ENCODE data around the gene TIGD2. TPM values are rescaled to one million over a fixed set of nuclear protein-coding genes. Genes with fewer than 3 reads are reported as not detected.

TIGD2 gene
- total and polyA plus RNA-seq, 9 of the 15 experiments (the other 6 are each of a cell fraction or from before 2014, with no cell fraction given) = 3.6 to 15.0 (median 9.8) TPM

DNA sequence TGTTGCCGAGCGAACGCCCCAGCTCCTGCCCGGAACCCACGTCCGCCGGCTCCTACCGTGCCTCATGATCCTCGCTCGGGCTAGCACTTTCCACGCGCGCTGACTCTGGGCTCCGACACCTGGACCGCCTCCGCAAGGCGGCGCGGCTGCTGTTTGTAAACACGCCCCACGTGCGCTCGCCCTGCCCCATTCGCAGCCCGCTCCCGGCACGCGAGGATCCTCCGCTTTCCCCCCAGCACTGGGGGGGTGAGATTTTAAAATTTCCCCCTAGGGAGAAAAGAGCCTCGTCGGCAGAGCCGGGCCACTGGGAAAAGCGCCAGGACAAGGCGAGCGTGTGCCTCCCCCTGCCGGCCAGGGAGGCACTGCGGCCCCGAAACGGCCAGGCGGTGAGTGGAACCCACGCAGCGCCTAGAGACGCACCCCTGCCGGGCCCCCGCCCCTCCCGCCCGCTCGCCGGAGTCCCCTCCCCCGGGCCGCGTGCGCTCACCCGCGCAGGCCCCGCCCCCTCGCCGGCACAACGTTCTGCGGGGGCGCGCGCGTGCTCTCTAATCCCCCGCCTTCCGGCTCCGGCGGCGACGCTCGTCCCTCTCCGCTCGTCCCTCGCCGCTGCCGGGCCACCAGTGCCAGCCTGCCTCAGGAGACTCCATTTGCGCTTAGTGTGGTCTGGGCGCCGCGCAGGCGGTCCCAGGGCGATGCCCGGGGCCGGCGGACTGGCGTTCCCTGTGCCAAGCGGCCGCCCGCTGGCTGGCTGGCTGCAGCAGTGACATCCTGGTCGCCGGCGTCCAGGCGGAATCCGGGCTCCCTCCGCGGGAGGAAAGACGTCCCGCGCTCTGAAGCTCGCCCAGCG, at the start of gene TIGD2 (continued):
- TF ChIP-seq, protein P1, sequence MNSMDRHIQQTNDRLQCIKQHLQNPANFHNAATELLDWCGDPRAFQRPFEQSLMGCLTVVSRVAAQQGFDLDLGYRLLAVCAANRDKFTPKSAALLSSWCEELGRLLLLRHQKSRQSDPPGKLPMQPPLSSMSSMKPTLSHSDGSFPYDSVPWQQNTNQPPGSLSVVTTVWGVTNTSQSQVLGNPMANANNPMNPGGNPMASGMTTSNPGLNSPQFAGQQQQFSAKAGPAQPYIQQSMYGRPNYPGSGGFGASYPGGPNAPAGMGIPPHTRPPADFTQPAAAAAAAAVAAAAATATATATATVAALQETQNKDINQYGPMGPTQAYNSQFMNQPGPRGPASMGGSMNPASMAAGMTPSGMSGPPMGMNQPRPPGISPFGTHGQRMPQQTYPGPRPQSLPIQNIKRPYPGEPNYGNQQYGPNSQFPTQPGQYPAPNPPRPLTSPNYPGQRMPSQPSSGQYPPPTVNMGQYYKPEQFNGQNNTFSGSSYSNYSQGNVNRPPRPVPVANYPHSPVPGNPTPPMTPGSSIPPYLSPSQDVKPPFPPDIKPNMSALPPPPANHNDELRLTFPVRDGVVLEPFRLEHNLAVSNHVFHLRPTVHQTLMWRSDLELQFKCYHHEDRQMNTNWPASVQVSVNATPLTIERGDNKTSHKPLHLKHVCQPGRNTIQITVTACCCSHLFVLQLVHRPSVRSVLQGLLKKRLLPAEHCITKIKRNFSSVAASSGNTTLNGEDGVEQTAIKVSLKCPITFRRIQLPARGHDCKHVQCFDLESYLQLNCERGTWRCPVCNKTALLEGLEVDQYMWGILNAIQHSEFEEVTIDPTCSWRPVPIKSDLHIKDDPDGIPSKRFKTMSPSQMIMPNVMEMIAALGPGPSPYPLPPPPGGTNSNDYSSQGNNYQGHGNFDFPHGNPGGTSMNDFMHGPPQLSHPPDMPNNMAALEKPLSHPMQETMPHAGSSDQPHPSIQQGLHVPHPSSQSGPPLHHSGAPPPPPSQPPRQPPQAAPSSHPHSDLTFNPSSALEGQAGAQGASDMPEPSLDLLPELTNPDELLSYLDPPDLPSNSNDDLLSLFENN (IDR thresholded peaks at IDR 0.05; ENCODE audit: low read depth in 2 of 2, low read length in 2 of 2) = 0 out of 4 replicates have a peak, but pooled peaks of 1 of the 2 experiments have one; percentile 17
- TF ChIP-seq, protein P2, sequence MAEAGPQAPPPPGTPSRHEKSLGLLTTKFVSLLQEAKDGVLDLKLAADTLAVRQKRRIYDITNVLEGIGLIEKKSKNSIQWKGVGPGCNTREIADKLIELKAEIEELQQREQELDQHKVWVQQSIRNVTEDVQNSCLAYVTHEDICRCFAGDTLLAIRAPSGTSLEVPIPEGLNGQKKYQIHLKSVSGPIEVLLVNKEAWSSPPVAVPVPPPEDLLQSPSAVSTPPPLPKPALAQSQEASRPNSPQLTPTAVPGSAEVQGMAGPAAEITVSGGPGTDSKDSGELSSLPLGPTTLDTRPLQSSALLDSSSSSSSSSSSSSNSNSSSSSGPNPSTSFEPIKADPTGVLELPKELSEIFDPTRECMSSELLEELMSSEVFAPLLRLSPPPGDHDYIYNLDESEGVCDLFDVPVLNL (CRISPR knock-in tag; IDR thresholded peaks at IDR 0.05; ENCODE audit: low read depth) = no peak
- TF ChIP-seq, protein P3, sequence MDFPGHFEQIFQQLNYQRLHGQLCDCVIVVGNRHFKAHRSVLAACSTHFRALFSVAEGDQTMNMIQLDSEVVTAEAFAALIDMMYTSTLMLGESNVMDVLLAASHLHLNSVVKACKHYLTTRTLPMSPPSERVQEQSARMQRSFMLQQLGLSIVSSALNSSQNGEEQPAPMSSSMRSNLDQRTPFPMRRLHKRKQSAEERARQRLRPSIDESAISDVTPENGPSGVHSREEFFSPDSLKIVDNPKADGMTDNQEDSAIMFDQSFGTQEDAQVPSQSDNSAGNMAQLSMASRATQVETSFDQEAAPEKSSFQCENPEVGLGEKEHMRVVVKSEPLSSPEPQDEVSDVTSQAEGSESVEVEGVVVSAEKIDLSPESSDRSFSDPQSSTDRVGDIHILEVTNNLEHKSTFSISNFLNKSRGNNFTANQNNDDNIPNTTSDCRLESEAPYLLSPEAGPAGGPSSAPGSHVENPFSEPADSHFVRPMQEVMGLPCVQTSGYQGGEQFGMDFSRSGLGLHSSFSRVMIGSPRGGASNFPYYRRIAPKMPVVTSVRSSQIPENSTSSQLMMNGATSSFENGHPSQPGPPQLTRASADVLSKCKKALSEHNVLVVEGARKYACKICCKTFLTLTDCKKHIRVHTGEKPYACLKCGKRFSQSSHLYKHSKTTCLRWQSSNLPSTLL (IDR thresholded peaks at IDR 0.05) = no peak
- TF ChIP-seq, protein P4, sequence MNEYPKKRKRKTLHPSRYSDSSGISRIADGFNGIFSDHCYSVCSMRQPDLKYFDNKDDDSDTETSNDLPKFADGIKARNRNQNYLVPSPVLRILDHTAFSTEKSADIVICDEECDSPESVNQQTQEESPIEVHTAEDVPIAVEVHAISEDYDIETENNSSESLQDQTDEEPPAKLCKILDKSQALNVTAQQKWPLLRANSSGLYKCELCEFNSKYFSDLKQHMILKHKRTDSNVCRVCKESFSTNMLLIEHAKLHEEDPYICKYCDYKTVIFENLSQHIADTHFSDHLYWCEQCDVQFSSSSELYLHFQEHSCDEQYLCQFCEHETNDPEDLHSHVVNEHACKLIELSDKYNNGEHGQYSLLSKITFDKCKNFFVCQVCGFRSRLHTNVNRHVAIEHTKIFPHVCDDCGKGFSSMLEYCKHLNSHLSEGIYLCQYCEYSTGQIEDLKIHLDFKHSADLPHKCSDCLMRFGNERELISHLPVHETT (CRISPR knock-in tag; conservative IDR thresholded peaks at IDR 0.05 in 1 of 2, IDR thresholded peaks at IDR 0.05 in 1 of 2) = peak in 1 of 2 experiments; percentile 53; a peak in 2 of 4 replicates
- TF ChIP-seq ZNF232 (CRISPR knock-in tag; IDR thresholded peaks at IDR 0.05) (peak; percentile 20; the same call in 1 of the 2 replicates), ZFP1 (CRISPR knock-in tag; IDR thresholded peaks at IDR 0.05) (no peak), RB1 (IDR thresholded peaks at IDR 0.05; ENCODE audit: low read depth) (peak; percentile 72), ZNF717 (CRISPR knock-in tag; IDR thresholded peaks at IDR 0.05) (no peak), GATAD2B (IDR thresholded peaks at IDR 0.05; ENCODE audit: borderline replicate concordance) (no peak), ETV1 (tag; conservative IDR thresholded peaks at IDR 0.05; ENCODE audit: low read depth) (peak; percentile 72; the same call in 1 of the 2 replicates), ZNF583 (CRISPR knock-in tag; IDR thresholded peaks at IDR 0.05) (no peak), ZNF431 (CRISPR knock-in tag; IDR thresholded peaks at IDR 0.05) (peak; percentile 23; the same call in 1 of the 2 replicates), HMG20A (CRISPR knock-in tag; conservative IDR thresholded peaks at IDR 0.05) (no peak)
- TF ChIP-seq, protein P5, sequence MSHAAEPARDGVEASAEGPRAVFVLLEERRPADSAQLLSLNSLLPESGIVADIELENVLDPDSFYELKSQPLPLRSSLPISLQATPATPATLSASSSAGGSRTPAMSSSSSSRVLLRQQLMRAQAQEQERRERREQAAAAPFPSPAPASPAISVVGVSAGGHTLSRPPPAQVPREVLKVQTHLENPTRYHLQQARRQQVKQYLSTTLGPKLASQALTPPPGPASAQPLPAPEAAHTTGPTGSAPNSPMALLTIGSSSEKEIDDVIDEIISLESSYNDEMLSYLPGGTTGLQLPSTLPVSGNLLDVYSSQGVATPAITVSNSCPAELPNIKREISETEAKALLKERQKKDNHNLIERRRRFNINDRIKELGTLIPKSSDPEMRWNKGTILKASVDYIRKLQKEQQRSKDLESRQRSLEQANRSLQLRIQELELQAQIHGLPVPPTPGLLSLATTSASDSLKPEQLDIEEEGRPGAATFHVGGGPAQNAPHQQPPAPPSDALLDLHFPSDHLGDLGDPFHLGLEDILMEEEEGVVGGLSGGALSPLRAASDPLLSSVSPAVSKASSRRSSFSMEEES (CRISPR knock-in tag; IDR thresholded peaks at IDR 0.05) = no peak
- TF ChIP-seq, protein P6, sequence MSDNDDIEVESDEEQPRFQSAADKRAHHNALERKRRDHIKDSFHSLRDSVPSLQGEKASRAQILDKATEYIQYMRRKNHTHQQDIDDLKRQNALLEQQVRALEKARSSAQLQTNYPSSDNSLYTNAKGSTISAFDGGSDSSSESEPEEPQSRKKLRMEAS (CRISPR knock-in tag; IDR thresholded peaks at IDR 0.05) = peak; percentile 94
